NK-92 treated with Interleukin-12 subunit alpha and Interleukin-12 subunit beta, amount 100 ng/mL, for 24 hours (cell line): ENCODE results near the gene LGALSL.
"Not testable (repeated sequence)": the region's sequence is repeated elsewhere in the genome, so short reads cannot be mapped to it uniquely, and the experiment has no call there.

ENCODE experiments used
- DNase-seq: peaks from one replicate; lab custom pipeline; 2025; lab: John Stamatoyannopoulos, UW

LGALSL gene

DNA sequence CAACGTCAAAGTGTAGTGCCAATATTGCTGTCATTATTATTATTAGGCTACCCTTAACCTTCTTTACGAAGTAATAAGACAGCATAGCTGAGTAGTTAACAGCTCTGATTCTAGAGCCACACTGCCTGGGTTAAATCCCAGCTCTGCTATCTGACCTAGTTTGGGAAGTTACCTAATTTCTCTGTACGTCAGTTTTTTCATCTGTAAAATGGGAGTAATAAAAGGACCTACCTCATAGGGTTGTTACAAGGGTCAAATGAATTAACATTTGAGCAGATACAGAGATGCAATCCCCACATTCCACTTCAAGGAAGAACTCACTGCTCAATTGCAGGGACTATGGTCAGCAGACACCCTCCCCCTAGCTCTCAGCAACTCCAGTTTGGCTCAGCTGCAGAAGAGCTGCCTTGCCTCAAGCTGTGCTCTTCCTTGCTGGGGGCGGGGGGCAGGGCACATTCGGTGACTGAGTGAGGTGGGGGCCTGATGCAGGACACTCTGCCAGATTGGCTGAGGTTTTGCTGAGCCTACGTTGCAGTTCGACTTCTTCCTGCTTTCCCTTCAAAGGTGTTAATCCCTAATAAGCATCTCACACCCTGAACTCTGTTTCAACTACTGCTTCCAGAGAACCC is 11.0 kb upstream of the LGALSL start:
- no peak for DNase-seq

GRCh38 chr2:64445970-64446369 is 8.0 kb upstream of the LGALSL start:
- DNase-seq = not testable (repeated sequence)

GRCh38 chr2:64447317-64448040 is 6.5 kb upstream of the LGALSL start:
- DNase-seq = no peak

- no peak for DNase-seq
Measured at GRCh38 chr2:64448041-64448426, 5.9 kb upstream of the LGALSL start.

DNA sequence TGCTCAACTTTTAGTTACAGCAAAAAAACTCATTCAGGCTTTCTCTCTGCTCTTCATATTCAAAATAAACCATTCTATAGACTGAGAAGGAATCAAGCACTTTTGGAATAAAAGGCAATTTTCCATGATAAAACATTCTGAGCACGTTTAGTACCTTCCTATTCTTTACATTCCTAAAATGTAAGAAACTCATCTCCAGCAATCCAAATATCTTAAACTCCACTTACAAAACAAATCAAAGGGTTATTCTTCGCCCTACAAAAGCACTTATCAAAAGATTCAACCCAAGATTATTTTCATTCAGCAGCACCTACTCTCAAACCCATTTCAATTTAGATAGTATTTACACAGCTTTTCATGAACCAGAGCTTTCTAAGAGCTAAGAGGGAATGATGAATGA is 2.9 kb upstream of the LGALSL start:
- no peak for DNase-seq

DNA sequence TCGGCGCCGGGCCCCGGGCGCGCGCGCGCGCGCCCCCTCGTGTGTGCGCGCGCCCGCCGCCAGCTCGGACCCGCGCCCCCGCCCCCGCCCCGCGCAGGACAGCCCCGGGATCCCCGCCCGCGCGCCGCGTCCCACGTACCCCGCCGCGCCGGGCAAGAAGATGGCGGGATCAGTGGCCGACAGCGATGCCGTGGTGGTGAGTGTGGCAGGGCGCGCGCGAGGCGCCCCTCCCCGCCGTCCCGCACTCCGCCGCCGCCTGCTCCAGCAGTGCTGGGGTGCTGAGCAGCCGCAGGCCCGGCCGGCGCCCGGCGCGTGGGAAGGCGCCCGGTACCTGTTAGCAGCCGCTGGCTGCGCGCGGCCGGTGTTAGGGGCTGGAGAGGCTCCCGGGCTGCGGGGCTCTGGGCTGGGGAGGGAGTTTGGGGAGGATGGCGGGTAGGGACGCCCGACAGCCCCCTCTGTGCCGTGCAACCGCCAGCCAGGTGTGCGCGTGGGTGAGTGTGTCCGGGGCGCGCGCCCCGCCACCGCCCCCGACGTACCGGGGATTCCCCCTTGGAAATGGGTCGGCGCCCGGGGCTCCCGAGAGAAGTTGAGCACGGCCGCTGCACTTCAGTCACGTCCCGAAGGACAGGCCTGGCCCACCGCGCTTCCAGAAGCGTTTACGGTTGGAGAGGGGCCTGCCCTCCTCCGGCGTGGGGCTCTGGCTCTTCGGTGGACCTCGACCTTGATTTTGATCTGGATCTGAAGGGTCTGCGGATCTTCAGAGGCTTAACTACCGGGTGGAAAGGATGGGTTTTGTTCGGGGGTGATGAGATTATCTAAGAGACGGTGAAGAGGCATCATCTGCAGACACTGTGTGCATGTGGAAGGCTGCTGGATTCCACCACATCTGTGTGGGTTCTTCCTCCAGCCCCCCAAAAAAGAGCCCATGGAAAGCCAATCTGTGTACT is 697 bp downstream of the LGALSL start:
- DNase-seq = no peak

DNA sequence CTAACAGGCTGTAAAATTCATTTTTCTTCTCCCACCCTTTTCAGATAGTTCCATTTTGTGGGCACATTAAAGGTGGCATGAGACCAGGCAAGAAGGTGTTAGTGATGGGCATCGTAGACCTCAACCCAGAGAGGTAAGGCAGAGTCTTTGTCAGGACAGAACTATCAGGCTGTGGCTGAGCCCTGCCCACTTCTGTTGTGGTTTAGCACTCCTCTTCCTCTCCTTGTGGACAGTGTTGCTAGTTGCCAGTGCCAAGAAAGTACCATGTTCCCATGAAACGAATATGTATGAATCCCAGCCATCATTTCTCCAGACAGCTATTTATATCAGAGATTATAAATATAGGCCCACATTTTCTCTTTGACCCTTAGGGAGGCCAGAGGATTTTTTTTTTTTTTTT is 1.6 kb downstream of the LGALSL start:
- no peak for DNase-seq

GRCh38 chr2:64456293-64456692 is 2.3 kb downstream of the LGALSL start:
- DNase-seq = no peak

- no peak for DNase-seq
Measured at GRCh38 chr2:64457524-64457923, 3.6 kb downstream of the LGALSL start.

GRCh38 chr2:64459575-64459974 is 5.6 kb downstream of the LGALSL start:
- DNase-seq = no peak

DNA sequence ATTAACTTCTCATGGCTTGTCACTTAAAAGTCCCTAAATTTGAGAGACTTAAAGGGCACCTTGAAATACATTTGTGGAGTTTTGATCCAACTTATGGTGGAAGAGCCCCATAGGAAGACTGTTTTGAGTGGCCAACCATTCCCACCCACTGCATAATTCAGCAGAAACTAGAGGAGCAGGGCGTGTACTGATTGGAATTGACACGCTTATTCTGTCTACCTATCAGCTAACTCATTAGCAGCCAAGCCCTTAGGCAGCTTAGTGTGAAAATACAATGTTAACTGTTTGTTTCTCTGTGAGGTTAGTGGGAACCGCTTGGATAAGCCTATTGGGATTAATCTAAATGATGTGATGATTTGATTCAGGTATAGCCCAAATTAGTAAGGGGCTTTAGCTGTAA is 6.4 kb downstream of the LGALSL start:
- DNase-seq = no peak

DNA sequence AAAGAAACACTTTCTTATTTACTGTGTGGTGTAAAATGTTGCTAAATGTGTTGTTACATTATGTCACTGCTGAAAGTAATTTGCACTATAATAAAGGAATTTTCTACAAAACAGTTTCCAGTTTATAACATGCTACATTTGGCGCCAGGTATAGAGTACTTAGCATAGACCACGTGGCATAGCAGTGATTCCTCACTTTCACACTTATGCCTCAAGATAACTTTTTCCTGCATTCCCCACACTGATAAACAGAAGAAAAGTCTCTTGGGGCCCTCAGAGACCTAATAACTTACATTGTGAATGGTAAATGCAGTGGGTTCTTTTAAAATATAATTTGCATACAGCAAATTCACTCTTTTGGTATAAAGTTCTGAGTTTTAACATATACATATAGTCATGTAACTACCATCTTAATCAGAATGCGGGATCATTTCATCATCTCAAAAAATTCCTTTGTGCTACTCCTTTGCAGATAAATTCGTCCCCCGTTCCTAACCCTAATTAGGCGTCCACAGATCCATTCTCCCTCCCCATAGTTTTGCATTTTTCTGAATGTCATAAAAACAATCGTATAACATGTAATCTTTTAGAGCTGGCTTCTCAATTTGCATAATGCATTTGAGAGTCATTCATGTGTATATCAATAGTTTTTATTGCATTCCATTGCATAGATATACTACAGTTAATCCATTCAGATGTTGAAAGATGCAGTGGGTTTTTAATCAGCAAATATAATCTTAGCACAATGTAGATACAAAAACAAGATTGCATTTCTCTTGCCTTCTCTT is 7.5 kb downstream of the LGALSL start:
- DNase-seq = no peak

- no peak for DNase-seq
Measured at GRCh38 chr2:64462171-64462570, 8.2 kb downstream of the LGALSL start.

- DNase-seq = no peak
Measured at GRCh38 chr2:64462940-64463700, 9.2 kb downstream of the LGALSL start.

GRCh38 chr2:64463781-64464180 is 9.8 kb downstream of the LGALSL start:
- DNase-seq = no peak

DNA sequence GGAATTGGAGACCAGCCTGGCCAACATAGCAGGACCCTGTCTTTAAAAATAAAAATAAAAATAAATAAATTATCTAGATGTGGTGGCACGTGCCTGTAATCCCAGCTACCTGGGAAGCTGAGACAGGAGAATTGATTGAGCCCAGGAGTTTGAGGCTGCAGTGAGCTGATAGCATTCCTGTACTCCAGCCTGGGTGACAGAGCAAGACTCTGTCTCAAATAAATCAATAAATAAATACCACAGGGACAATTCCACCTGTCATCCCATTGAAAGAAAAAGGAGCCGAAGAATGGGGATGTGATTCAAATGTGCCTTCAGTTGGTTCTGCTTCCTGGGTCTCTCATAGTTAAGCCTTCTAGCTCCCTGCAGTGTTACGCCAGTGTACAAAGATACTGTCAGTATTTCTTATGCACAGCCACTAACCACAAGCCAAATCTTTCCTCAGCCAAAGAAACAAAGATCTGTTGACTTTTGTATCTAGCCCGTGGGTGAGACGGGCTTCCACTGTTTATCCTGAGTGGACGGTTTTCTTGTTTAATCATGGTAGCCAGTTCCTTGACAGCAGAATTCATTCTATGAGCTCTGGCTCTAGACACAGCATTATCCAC is 12.6 kb downstream of the LGALSL start:
- DNase-seq = no peak

DNA sequence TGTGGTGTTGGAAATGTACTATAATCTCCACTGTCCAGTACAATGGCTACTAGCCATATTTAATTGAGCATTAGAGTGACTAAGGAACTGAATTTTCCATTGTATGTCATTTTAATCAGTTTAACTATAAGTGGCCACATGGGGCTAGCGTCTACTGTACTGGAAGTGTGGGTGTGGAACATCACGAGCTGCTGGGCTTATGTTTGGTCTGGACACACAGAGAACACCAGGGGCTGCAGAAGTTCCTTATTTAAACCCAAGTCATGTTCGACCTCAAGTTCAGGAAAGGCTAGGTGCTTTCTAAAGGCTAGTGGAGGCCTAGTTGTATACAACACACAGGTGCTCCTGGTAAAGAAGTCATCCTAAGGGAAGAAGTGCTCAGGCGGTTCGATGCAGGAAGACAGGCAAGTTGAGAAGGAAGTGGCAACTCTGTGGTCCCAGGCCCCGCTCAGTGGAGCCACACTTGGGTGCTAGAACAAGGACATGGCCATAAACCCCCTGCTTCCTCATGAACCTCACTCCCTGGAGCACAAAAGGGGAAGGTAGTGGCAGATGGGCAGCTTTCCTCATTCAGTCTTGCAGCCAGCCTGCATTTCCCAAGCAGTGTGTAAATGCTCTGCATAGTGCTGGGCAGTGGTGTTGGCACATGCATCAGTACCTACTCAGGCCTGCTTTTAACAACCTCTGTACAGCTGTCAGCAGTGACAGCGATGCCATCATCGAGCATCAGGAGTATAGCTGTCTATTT is 13.3 kb downstream of the LGALSL start:
- DNase-seq = no peak

DNA sequence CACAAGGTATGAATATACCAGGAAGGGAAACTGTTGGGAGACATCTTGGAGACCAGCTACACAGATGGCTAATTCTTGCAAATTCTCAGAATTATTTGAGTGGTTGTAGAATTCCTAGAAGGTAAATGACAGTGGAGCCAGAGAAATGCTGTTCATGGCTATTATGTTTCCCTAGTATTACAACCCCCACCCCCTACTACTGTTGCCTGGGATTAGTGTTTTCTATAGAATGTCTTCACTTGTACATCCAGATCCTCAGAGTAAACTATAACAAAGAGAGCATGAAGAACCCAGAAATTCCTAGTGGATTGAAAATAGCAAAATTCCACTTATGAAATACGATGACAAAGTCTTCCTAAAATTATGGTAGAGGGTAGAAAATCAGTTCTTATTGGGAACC is 15.3 kb downstream of the LGALSL start:
- no peak for DNase-seq

GRCh38 chr2:64470071-64470470 is 16.1 kb downstream of the LGALSL start:
- no peak for DNase-seq

- no peak for DNase-seq
Measured at GRCh38 chr2:64470766-64471295, 16.9 kb downstream of the LGALSL start.
